HG03565 (cell line): ENCODE data around the gene SCN5A.
"Not testable (repeated sequence)": the region's sequence is repeated elsewhere in the genome, so short reads cannot be mapped to it uniquely, and the experiment has no call there.

ENCODE experiments used
- ATAC-seq: cut with Tn5 transposase; IDR thresholded peaks from one replicate; pipeline ENCODE4 v1.9.1; 2021; ENCODE audit warnings: mild to moderate bottlenecking, moderate library complexity; ENCODE audit not compliant: unreplicated experiment

Gene SCN5A

GRCh38 chr3:38580450-38581382 is 68.8 kb downstream of the SCN5A start:
- ATAC-seq = no peak

GRCh38 chr3:38579551-38580449 is 69.7 kb downstream of the SCN5A start:
- ATAC-seq = peak; percentile 72

- ATAC-seq = no peak
Measured at GRCh38 chr3:38579141-38579540, 70.3 kb downstream of the SCN5A start.

- ATAC-seq = no peak
Measured at GRCh38 chr3:38578551-38578950, 70.9 kb downstream of the SCN5A start.

- ATAC-seq = no peak
Measured at GRCh38 chr3:38578081-38578475, 71.4 kb downstream of the SCN5A start.

- no peak for ATAC-seq
Measured at GRCh38 chr3:38577371-38578080, 72.0 kb downstream of the SCN5A start.

GRCh38 chr3:38576526-38577370 is 72.7 kb downstream of the SCN5A start:
- no peak for ATAC-seq

- ATAC-seq = no peak
Measured at GRCh38 chr3:38576131-38576525, 73.4 kb downstream of the SCN5A start.

GRCh38 chr3:38575279-38575843 is 74.1 kb downstream of the SCN5A start:
- ATAC-seq = no peak

- ATAC-seq = no peak
Measured at GRCh38 chr3:38574411-38575278, 74.8 kb downstream of the SCN5A start.

GRCh38 chr3:38573556-38573955 is 75.9 kb downstream of the SCN5A start:
- no peak for ATAC-seq

GRCh38 chr3:38573111-38573510 is 76.4 kb downstream of the SCN5A start:
- ATAC-seq = no peak

- no peak for ATAC-seq
Measured at GRCh38 chr3:38567498-38567897, 82.0 kb downstream of the SCN5A start.

- ATAC-seq = not testable (repeated sequence)
Measured at GRCh38 chr3:38566794-38567193, 82.7 kb downstream of the SCN5A start.

- no peak for ATAC-seq
Measured at GRCh38 chr3:38566215-38566528, 83.3 kb downstream of the SCN5A start.

GRCh38 chr3:38565339-38566214 is 83.9 kb downstream of the SCN5A start:
- ATAC-seq = no peak

GRCh38 chr3:38564631-38565338 is 84.7 kb downstream of the SCN5A start:
- no peak for ATAC-seq
